Astrocyte of the spinal cord (primary cell): ENCODE results near the gene TIMELESS.

Experiments used
- DNase-seq: peaks from one replicate; pipeline ENCODE4 v3.0.0; 2011; ENCODE audit warnings: low read depth, low spot score
- H3K4me3 ChIP-seq: 2 replicates; pipeline ENCODE4 v1.5.1; 2011; ENCODE audit warnings: low read depth, mild to moderate bottlenecking, low read length, moderate library complexity
- in situ Hi-C: cut with HindIII; loops from 2 replicates; pipeline ENCODE4 v1.10.0; 2017; ENCODE audit warnings: low sequenced_read_pairs
- TF ChIP-seq, protein P1 (sequence below): IDR thresholded peaks from 2 replicates; pipeline ENCODE4 v1.5.1; 2012; ENCODE audit warnings: low read depth, mild to moderate bottlenecking, low read length, inconsistent platforms

TIMELESS gene

DNA sequence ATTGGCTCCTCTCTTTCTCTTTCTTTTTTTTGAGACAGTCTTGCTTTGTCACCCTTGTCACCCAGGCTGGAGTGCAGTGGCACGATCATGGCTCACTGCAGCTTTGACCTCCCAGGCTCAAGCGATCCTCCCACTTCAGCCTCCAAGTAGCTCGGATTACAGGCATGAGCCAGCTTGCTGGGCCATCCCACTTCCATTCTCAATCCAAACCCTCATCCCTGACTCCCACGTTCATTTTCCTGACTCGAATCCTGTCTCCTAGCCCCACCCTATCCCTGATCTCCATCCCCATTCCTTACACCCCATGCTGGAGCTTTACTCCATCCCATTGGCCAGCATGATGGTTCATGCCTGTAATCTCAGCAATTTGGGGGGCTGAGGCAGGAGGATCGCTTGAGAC is 26.9 kb upstream of the TIMELESS start:
- no peak for DNase-seq
- in situ Hi-C loops = no loop called here
- H3K4me3 ChIP-seq = no peak overlapping the region
- TF ChIP-seq, protein P1, sequence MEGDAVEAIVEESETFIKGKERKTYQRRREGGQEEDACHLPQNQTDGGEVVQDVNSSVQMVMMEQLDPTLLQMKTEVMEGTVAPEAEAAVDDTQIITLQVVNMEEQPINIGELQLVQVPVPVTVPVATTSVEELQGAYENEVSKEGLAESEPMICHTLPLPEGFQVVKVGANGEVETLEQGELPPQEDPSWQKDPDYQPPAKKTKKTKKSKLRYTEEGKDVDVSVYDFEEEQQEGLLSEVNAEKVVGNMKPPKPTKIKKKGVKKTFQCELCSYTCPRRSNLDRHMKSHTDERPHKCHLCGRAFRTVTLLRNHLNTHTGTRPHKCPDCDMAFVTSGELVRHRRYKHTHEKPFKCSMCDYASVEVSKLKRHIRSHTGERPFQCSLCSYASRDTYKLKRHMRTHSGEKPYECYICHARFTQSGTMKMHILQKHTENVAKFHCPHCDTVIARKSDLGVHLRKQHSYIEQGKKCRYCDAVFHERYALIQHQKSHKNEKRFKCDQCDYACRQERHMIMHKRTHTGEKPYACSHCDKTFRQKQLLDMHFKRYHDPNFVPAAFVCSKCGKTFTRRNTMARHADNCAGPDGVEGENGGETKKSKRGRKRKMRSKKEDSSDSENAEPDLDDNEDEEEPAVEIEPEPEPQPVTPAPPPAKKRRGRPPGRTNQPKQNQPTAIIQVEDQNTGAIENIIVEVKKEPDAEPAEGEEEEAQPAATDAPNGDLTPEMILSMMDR = no peak

DNA sequence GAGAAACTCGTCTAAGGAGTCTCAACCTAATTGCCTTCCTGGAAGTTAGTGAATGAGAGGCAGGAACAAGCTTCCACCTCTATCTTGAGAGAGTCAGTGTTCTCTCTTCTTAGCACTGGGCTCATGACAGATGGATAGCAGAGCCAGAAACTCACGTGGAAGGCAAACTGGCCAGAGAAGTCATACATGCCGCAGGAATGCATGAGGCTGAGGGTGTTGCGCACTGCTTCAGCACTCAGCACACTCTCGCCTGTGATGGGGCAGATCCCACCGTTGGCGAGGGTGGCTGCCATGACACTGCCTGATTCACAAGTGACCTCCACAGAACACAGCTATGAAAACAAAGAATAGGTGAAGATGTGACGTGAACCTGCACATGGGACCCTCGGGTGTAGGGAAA is 25.2 kb upstream of the TIMELESS start:
- TF ChIP-seq, protein P1 = no peak
- in situ Hi-C loops = no loop called here
- DNase-seq = no peak
- no peak overlapping the region for H3K4me3 ChIP-seq

DNA sequence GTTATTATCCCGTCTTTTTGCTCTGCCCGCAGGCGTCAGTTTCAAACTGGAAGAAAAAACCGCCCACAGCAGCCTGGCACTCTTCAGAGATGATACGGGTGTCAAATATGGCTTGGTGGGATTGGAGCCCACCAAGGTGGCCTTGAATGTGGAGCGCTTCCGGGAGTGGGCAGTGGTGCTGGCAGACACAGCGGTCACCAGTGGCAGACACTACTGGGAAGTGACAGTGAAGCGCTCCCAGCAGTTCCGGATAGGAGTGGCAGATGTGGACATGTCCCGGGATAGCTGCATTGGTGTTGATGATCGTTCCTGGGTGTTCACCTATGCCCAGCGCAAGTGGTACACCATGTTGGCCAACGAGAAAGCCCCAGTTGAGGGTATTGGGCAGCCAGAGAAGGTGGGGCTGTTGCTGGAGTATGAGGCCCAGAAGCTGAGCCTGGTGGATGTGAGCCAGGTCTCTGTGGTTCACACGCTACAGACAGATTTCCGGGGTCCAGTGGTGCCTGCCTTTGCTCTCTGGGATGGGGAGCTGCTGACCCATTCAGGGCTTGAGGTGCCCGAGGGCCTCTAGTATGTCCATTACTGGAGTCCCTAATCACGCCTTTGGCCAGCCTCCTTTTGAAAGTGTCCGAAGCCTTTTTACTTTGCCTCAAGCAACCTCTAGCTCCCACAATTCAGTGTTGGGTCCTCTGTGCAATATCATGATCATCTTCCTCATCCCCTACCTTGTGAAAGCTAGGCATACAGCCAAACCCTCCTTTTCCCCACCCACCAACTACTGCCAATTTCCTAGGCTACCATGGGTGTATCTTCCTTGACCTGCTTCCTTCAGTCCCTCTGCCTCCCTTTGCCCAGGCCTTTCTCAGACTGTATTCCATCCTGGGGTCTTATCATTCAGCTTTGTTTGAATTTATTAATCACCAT is 20.0 kb upstream of the TIMELESS start:
- TF ChIP-seq, protein P1 = no peak
- DNase-seq = no peak
- H3K4me3 ChIP-seq = peak overlapping the region; percentile 100
- in situ Hi-C loops = no loop called here

DNA sequence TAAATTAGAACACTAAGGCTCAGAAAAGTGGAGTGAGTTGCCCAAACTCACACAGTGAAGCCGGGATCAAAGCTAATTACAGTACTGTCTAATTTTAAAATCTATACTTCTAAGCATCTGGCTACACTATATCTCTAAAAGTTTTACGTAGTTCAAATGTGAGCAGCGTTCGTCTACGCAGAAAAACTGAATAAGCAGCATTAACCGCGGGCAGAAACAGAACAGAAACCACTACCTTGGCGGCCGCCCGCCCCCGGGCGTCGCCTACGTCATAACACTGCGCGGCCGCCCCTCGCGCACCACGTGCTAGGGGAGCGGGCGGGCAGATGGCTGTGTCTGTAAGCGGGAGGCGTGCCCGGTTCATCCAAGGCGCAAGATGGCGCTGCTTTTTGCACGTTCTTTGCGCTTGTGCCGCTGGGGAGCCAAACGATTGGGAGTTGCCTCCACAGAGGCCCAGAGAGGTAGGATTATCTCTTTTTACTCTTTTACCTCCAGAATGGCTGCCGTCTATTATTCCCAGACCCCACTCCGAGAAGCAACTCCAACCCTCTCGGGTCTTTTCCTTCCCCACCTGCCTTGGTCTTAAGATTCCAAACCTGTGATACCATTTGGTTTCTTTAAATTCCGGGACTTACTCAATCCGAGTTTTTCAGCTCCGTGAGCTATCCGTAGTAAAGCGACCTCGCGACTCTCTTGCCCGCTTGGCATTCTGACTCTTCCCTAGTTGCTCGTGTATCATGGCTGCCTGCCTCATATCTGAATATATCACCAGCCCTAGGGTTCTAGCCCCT is 19.2 kb upstream of the TIMELESS start, which contains the start of gene SPRYD4:
Gene SPRYD4 (plus strand): TSS at position 363 of the 791 bp plus-strand sequence. CDS start 14 bp downstream, at position 377.
- DNase-seq = peak; percentile 94
- in situ Hi-C loops = no loop called here
- TF ChIP-seq, protein P1 = peak; percentile 22
- peak within 1 kb of the TSS; percentile 100 for H3K4me3 ChIP-seq

DNA sequence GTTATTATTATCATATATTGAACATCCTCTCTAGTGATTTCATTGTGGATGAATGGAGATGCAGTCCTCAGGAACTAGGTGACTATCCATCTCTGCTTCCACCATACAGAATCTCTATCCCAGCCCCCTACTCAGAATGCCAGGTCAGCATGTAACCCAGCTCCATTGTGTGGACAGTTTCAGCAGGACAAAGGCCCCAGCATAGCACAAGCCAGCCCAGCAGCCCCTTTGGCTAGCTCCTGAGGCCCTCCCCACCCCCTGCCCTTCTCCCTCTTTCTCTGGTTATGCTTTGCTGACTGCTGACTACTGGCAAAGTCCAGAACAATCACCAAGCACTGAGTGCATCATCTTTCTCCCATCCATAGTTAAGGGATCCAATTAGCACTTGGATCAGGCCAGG is 13.3 kb upstream of the TIMELESS start:
- no peak for DNase-seq
- TF ChIP-seq, protein P1 = no peak
- in situ Hi-C loops = no loop called here

More for the DNA sequence above, 13.3 kb upstream of the TIMELESS start:
- H3K4me3 ChIP-seq = no peak overlapping the region
